T1000 (cell line): ENCODE results near the gene CD80.
"Not testable (repeated sequence)": the region's sequence is repeated elsewhere in the genome, so short reads cannot be mapped to it uniquely, and the experiment has no call there.

Experiments used
- DNase-seq: peaks from one replicate; lab custom pipeline; 2025; ENCODE audit warnings: mixed read lengths; lab: John Stamatoyannopoulos, UW

Gene CD80

GRCh38 chr3:119582178-119582577 is 22.8 kb upstream of the CD80 start:
- DNase-seq = no peak

- no peak for DNase-seq
Observed at GRCh38 chr3:119580067-119580760, 20.8 kb upstream of the CD80 start.

- DNase-seq = no peak
Observed at GRCh38 chr3:119579366-119580066, 20.1 kb upstream of the CD80 start, which contains the start of gene ADPRH. TSS of gene ADPRH (plus strand) at chr3:119579492. CDS start at chr3:119582170, 2,678 bp downstream.

- DNase-seq = no peak
Observed at GRCh38 chr3:119575507-119575906, 16.1 kb upstream of the CD80 start.

- no peak for DNase-seq
Observed at GRCh38 chr3:119571688-119572087, 12.3 kb upstream of the CD80 start.

- no peak for DNase-seq
Observed at GRCh38 chr3:119571230-119571629, 11.8 kb upstream of the CD80 start.

GRCh38 chr3:119570229-119570628 is 10.8 kb upstream of the CD80 start:
- no peak for DNase-seq

- no peak for DNase-seq
Observed at GRCh38 chr3:119569156-119569555, 9.7 kb upstream of the CD80 start.

- not testable (repeated sequence) for DNase-seq
Observed at GRCh38 chr3:119563334-119563733, 3.9 kb upstream of the CD80 start.

- no peak for DNase-seq
Observed at GRCh38 chr3:119562307-119562961, 3.0 kb upstream of the CD80 start.

- no peak for DNase-seq
Observed at GRCh38 chr3:119560160-119560559, 746 bp upstream of the CD80 start.

- no peak for DNase-seq
Observed at GRCh38 chr3:119558626-119559317, 642 bp downstream of the CD80 start.

GRCh38 chr3:119557877-119558269 is 1.5 kb downstream of the CD80 start:
- no peak for DNase-seq

- DNase-seq = no peak
Observed at GRCh38 chr3:119557192-119557876, 2.1 kb downstream of the CD80 start.

- DNase-seq = no peak
Observed at GRCh38 chr3:119555929-119556328, 3.5 kb downstream of the CD80 start.

- no peak for DNase-seq
Observed at GRCh38 chr3:119555309-119555735, 4.1 kb downstream of the CD80 start.

- DNase-seq = no peak
Observed at GRCh38 chr3:119553823-119554415, 5.5 kb downstream of the CD80 start.

GRCh38 chr3:119552928-119553327 is 6.5 kb downstream of the CD80 start:
- DNase-seq = not testable (repeated sequence)

GRCh38 chr3:119551598-119551997 is 7.8 kb downstream of the CD80 start:
- no peak for DNase-seq

- DNase-seq = no peak
Observed at GRCh38 chr3:119550192-119550910, 9.1 kb downstream of the CD80 start.

GRCh38 chr3:119548341-119548740 is 11.1 kb downstream of the CD80 start:
- no peak for DNase-seq
